ENCODE measurements around the gene RABGAP1L.

RABGAP1L gene

DNA sequence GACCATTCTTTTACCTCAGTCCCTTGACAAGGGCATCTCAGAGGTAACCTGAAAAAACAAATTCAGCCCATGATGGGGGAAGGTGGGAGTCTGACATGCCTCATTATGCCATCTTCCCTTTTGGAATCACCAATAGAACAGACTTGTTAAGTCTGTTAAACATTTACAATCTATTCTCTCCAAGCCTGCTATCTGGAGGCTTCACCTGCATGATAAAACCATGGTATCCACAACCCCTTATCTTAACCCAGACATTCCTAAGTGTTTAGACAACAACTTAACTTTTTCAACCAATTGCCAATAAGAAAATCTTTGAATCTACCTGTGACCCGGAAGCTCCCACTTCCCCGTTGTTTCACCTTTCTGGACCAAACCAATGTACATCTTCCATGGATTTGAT, 607.4 kb downstream of the RABGAP1L start:
- DNase-seq (ENCODE audit: insufficient read length, low spot score) = no peak
- TF ChIP-seq TAF1 (IDR thresholded peaks at IDR 0.05; ENCODE audit: low read depth, low read length) (no peak), SPI1 (IDR thresholded peaks at IDR 0.05; ENCODE audit: low read depth, low read length) (no peak), POLR2AphosphoS5 (IDR thresholded peaks at IDR 0.05; ENCODE audit: low read depth, low read length) (no peak), POLR2A (IDR thresholded peaks at IDR 0.05; ENCODE audit: low read depth, low read length) (no peak), PAX5 (IDR thresholded peaks at IDR 0.05; ENCODE audit: insufficient read depth, low read length, severe bottlenecking) (no peak), POU2F2 (IDR thresholded peaks at IDR 0.05; ENCODE audit: low read depth, low read length) (no peak)
- FAIRE-seq = no peak

DNA sequence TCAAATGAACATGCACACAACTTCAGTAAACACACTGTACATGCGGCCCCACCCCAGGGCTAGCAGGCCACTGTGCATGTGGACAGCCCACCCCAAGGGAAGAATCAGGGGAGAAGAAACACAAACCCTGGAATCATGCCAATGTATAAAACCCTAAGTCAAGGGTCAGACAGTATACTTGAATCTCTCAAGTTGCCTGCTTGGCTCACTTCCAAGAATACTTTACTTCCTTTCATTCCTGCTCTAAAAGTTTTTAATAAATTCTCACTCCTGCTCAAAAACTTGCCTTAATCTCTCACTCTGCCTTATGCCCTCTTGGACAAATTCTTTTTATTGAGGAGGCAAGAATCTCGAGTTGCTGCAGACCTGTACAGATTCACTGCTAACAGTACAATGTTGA, 609.2 kb downstream of the RABGAP1L start:
- DNase-seq (ENCODE audit: insufficient read length, low spot score) = no peak
- no peak for TF ChIP-seq POU2F2 (IDR thresholded peaks at IDR 0.05; ENCODE audit: low read depth, low read length)
- no peak for TF ChIP-seq PAX5 (IDR thresholded peaks at IDR 0.05; ENCODE audit: insufficient read depth, low read length, severe bottlenecking)
- no peak for TF ChIP-seq SPI1 (IDR thresholded peaks at IDR 0.05; ENCODE audit: low read depth, low read length)
- TF ChIP-seq POLR2A (IDR thresholded peaks at IDR 0.05; ENCODE audit: low read depth, low read length) = no peak
- no peak for TF ChIP-seq POLR2AphosphoS5 (IDR thresholded peaks at IDR 0.05; ENCODE audit: low read depth, low read length)
- TF ChIP-seq TAF1 (IDR thresholded peaks at IDR 0.05; ENCODE audit: low read depth, low read length) = no peak
- FAIRE-seq = no peak

DNA sequence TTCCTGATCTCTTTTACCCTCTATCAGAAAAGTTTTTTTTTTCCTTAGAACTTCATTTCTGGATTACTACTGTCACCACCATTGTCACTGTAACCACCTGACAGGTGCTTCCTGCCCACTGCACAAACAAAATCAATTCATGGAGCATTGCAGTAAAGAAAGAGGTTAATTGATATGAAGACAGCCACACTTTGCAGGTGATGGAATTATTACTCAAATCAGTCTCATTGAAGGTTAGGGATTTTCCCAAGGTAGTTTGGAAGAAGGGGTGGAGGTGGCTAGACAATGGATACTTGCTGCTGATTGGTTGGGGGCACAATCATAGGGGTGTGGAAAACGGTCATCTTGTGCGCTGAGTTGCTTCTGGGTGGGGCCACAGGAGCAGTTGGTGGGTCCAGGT, 609.6 kb downstream of the RABGAP1L start:
- DNase-seq (ENCODE audit: insufficient read length, low spot score) (no peak), FAIRE-seq (no peak)
- TF ChIP-seq POLR2A (IDR thresholded peaks at IDR 0.05; ENCODE audit: low read depth, low read length) = no peak
- TF ChIP-seq SPI1 (IDR thresholded peaks at IDR 0.05; ENCODE audit: low read depth, low read length) = no peak
- TF ChIP-seq POU2F2 (IDR thresholded peaks at IDR 0.05; ENCODE audit: low read depth, low read length) = no peak
- TF ChIP-seq PAX5 (IDR thresholded peaks at IDR 0.05; ENCODE audit: insufficient read depth, low read length, severe bottlenecking) = no peak
- no peak for TF ChIP-seq POLR2AphosphoS5 (IDR thresholded peaks at IDR 0.05; ENCODE audit: low read depth, low read length)
- no peak for TF ChIP-seq TAF1 (IDR thresholded peaks at IDR 0.05; ENCODE audit: low read depth, low read length)

DNA sequence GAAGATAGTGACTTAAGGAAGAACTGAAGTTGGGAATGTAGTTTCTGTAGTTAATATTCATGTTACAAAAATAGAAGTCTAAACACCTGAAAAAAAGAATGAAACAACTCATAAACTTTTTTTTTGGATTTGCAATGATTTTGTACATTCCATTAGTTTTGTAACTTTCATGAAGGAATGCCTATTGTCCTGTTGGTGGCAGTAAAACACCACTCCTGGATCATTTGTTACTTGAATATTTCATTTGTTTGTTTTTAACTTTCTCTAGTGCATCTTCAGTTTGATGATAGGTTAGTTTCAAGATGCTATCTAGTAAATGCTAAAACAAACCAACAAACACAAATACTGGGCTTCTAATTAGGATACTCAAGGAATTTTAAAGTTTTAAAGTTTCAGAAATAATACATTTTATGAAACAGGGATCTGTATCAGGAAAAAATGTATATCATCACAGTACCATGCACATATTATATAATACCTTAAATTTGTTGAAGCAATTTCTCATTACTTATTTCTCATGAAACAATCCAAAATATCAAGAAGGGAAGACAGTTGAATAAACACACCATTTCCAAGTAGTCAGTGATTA, 610.7 kb downstream of the RABGAP1L start:
- no peak for DNase-seq (ENCODE audit: insufficient read length, low spot score)
- no peak for FAIRE-seq
- TF ChIP-seq TAF1 (IDR thresholded peaks at IDR 0.05; ENCODE audit: low read depth, low read length) = no peak
- no peak for TF ChIP-seq PAX5 (IDR thresholded peaks at IDR 0.05; ENCODE audit: insufficient read depth, low read length, severe bottlenecking)
- no peak for TF ChIP-seq SPI1 (IDR thresholded peaks at IDR 0.05; ENCODE audit: low read depth, low read length)
- TF ChIP-seq POLR2AphosphoS5 (IDR thresholded peaks at IDR 0.05; ENCODE audit: low read depth, low read length) = no peak
- TF ChIP-seq POLR2A (IDR thresholded peaks at IDR 0.05; ENCODE audit: low read depth, low read length) = no peak
- no peak for TF ChIP-seq POU2F2 (IDR thresholded peaks at IDR 0.05; ENCODE audit: low read depth, low read length)

DNA sequence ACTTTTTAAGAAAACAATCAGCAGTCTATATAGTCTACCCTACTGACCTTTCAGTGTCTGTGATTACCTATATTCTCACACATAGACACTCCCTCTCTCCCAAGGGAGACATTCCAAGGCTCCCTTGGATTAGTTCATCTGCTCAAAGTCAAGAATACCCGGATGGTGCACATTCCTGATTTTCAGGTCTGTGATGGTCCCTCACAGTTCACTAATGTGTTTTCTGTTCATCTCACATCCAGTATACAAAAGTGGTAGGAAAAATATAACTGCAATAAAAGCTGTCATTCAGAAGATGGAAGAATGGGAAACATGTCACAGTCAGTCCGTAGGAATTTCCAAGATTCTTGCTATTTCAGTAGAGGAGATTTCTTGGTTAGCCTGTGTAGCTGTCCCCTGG, 616.3 kb downstream of the RABGAP1L start:
- no peak for DNase-seq (ENCODE audit: insufficient read length, low spot score)
- FAIRE-seq = no peak
- TF ChIP-seq POLR2A (IDR thresholded peaks at IDR 0.05; ENCODE audit: low read depth, low read length) (no peak), PAX5 (IDR thresholded peaks at IDR 0.05; ENCODE audit: insufficient read depth, low read length, severe bottlenecking) (no peak), TAF1 (IDR thresholded peaks at IDR 0.05; ENCODE audit: low read depth, low read length) (no peak), POU2F2 (IDR thresholded peaks at IDR 0.05; ENCODE audit: low read depth, low read length) (no peak), POLR2AphosphoS5 (IDR thresholded peaks at IDR 0.05; ENCODE audit: low read depth, low read length) (no peak), SPI1 (IDR thresholded peaks at IDR 0.05; ENCODE audit: low read depth, low read length) (no peak)

DNA sequence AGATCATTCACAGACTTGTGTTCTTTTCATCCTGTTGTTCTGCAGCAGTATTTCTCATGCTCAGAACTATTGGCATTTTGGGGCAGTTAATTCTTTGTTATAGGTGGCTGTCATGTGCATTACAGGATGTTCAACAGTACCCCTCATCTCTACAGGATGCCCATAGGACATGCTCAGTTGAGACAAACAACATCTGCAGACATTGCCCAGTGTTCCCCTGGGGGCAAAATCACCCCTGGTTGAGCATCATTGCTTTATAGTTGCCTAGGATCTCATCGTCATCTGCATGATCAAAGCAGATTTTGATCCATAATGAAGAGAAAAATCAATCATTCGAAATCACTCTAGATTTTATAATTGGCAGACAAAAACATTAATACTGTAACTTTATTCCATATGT, 617.9 kb downstream of the RABGAP1L start:
- TF ChIP-seq POLR2AphosphoS5 (IDR thresholded peaks at IDR 0.05; ENCODE audit: low read depth, low read length) (no peak), PAX5 (IDR thresholded peaks at IDR 0.05; ENCODE audit: insufficient read depth, low read length, severe bottlenecking) (no peak), SPI1 (IDR thresholded peaks at IDR 0.05; ENCODE audit: low read depth, low read length) (no peak), TAF1 (IDR thresholded peaks at IDR 0.05; ENCODE audit: low read depth, low read length) (no peak), POLR2A (IDR thresholded peaks at IDR 0.05; ENCODE audit: low read depth, low read length) (no peak), POU2F2 (IDR thresholded peaks at IDR 0.05; ENCODE audit: low read depth, low read length) (no peak)
- no peak for DNase-seq (ENCODE audit: insufficient read length, low spot score)
- no peak for FAIRE-seq

DNA sequence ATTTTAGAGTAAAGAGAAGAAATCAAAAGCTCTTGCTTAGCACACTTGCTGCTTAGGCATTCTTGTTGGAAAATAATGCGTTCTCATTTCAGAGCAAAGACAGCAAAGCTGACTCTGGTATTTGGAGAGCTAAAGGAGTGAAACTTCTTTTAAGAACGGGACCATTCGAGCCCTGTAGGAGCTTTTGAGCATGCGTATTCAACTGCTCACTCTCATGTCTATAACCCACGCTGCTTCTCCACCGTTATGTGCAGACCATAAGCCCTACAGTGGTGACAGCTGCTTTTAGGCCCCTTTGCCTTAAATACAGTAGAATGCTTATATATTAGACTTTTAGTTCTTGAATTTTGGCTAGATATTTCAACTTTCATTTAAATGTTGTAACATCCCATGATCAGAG, 626.2 kb downstream of the RABGAP1L start:
- FAIRE-seq (no peak), DNase-seq (ENCODE audit: insufficient read length, low spot score) (no peak)
- TF ChIP-seq POLR2A (IDR thresholded peaks at IDR 0.05; ENCODE audit: low read depth, low read length) (no peak), TAF1 (IDR thresholded peaks at IDR 0.05; ENCODE audit: low read depth, low read length) (no peak), PAX5 (IDR thresholded peaks at IDR 0.05; ENCODE audit: insufficient read depth, low read length, severe bottlenecking) (no peak), SPI1 (IDR thresholded peaks at IDR 0.05; ENCODE audit: low read depth, low read length) (no peak), POU2F2 (IDR thresholded peaks at IDR 0.05; ENCODE audit: low read depth, low read length) (no peak), POLR2AphosphoS5 (IDR thresholded peaks at IDR 0.05; ENCODE audit: low read depth, low read length) (no peak)

DNA sequence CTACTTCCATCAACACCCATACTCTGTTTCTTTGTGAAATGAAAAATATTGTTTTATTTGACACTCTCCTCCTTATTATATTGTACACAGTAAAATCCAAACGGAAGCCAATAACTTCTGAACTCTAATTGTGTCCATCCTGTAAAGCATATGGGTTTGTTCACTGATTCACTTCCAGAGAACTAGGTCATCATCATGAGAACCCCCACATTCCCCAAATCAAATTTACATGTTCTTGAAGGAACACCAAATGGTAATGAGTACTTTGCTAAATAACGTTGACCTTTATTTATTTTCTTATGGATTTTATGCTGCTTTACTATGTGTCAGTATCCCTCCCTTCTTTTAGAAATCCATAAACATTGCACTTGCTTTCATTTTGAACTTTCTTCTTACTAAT, 627.0 kb downstream of the RABGAP1L start:
- TF ChIP-seq PAX5 (IDR thresholded peaks at IDR 0.05; ENCODE audit: insufficient read depth, low read length, severe bottlenecking) = no peak
- no peak for TF ChIP-seq POLR2AphosphoS5 (IDR thresholded peaks at IDR 0.05; ENCODE audit: low read depth, low read length)
- no peak for TF ChIP-seq SPI1 (IDR thresholded peaks at IDR 0.05; ENCODE audit: low read depth, low read length)
- no peak for TF ChIP-seq TAF1 (IDR thresholded peaks at IDR 0.05; ENCODE audit: low read depth, low read length)
- no peak for TF ChIP-seq POLR2A (IDR thresholded peaks at IDR 0.05; ENCODE audit: low read depth, low read length)
- no peak for TF ChIP-seq POU2F2 (IDR thresholded peaks at IDR 0.05; ENCODE audit: low read depth, low read length)
- DNase-seq (ENCODE audit: insufficient read length, low spot score) (no peak), FAIRE-seq (no peak)

DNA sequence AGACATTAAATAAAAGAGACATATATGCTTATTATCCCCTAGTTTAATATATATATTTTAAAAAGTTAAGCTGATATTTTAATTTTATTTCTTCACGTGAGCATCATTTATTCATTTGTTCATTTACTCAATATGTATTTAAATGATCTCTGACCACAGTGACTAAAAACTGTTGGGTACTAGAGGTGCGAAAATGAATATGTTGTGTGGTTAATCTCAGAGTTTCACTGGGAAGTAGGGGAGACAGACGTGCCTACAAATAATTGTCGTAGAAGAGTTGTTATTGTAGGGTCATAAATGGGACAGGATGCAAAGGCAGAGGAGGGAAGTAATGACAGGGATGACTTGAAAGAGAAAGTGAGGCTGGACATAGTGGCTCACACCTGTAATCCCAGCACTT, 627.4 kb downstream of the RABGAP1L start:
- peak; percentile 32 for DNase-seq (ENCODE audit: insufficient read length, low spot score)
- peak; percentile 77 for FAIRE-seq
- no peak for TF ChIP-seq POLR2A (IDR thresholded peaks at IDR 0.05; ENCODE audit: low read depth, low read length)
- TF ChIP-seq PAX5 (IDR thresholded peaks at IDR 0.05; ENCODE audit: insufficient read depth, low read length, severe bottlenecking) = no peak
- 0 out of 2 replicates have a peak, but pooled peaks have one; percentile 27 for TF ChIP-seq POU2F2 (IDR thresholded peaks at IDR 0.05; ENCODE audit: low read depth, low read length)
- TF ChIP-seq SPI1 (IDR thresholded peaks at IDR 0.05; ENCODE audit: low read depth, low read length) = peak; percentile 19; the same call in 1 of the 2 replicates
- no peak for TF ChIP-seq TAF1 (IDR thresholded peaks at IDR 0.05; ENCODE audit: low read depth, low read length)
- no peak for TF ChIP-seq POLR2AphosphoS5 (IDR thresholded peaks at IDR 0.05; ENCODE audit: low read depth, low read length)
